Heart left ventricle (tissue), 16 donors: ENCODE data around the gene ABLIM2. TPM values are rescaled to one million over a fixed set of nuclear protein-coding genes. Genes with fewer than 3 reads are reported as not detected.

Experiments used
- ATAC-seq, 4 donors: fragments of 200-7000 bp; cut with Tn5 transposase; one replicate each; pipeline ENCODE4 v1.9.1; 2020 to 2022; ENCODE audit warnings: moderate library complexity in 4 of 4, mild to moderate bottlenecking in 3 of 4, moderate number of reproducible peaks in 1 of 4
- DNase-seq, 5 donors: peaks; one replicate each; pipeline ENCODE4 v3.0.0-alpha.2; 2020
- H3K27ac ChIP-seq, 12 donors: fragments of 200-600 bp; sonication (generic) in 4 of 12; one replicate each; pipeline versions ENCODE4 v1.5.0 to v1.8.0; 2016 to 2022; ENCODE audit warnings: mild to moderate bottlenecking in 2 of 12
- H3K27me3 ChIP-seq, 9 donors: fragments of 200-600 bp; sonication (generic) in 2 of 9; one replicate each; pipeline versions ENCODE4 v1.5.1 to v1.8.0; 2016 to 2022; ENCODE audit warnings: mild to moderate bottlenecking in 3 of 9
- H3K36me3 ChIP-seq, 9 donors: fragments of 200-600 bp; sonication (generic) in 2 of 9; one replicate each; pipeline versions ENCODE4 v1.5.0 to v1.8.0; 2018 to 2022; ENCODE audit warnings: mild to moderate bottlenecking in 2 of 9
- H3K4me1 ChIP-seq, 12 donors: fragments of 200-600 bp; sonication (generic) in 4 of 12; one replicate each; pipeline versions ENCODE4 v1.5.0 to v1.8.0; 2016 to 2022; ENCODE audit warnings: mild to moderate bottlenecking in 3 of 12
- H3K4me3 ChIP-seq, 12 donors: fragments of 200-600 bp; sonication (generic) in 4 of 12; one replicate each; pipeline versions ENCODE4 v1.5.0 to v1.8.0; 2017 to 2022; ENCODE audit warnings: mild to moderate bottlenecking in 9 of 12, moderate library complexity in 4 of 12
- H3K9me3 ChIP-seq, 12 donors: fragments of 200-600 bp; sonication (generic) in 4 of 12; one replicate each; pipeline versions ENCODE4 v1.5.0 to v1.8.0; 2016 to 2022; ENCODE audit warnings: mild to moderate bottlenecking in 1 of 12
- CTCF ChIP-seq, 12 donors: fragments of 200-600 bp; sonication (generic) in 4 of 12; IDR thresholded peaks; one replicate each; pipeline versions ENCODE4 v1.5.0 to v1.8.0; 2018 to 2022; ENCODE audit warnings: antibody characterized with exemption in 12 of 12, mild to moderate bottlenecking in 5 of 12
- POLR2A ChIP-seq, 2 donors: fragments of 450-650 bp; IDR thresholded peaks; one replicate each; pipeline ENCODE4 v1.6.1; 2017; ENCODE audit warnings: antibody characterized with exemption in 2 of 2, mild to moderate bottlenecking in 2 of 2, moderate library complexity in 2 of 2
- WGBS, 4 donors: extraction: QIAGEN DNeasy Blood & Tissue Kit in 2 of 4; methylation state at CpG; one replicate each; pipeline versions ENCODE4 v1.1.5 to v1.1.7; 2013 to 2018; 5-methylcytosine and 5-hydroxymethylcytosine counted together
- intact Hi-C, 10 donors: fragments of 100-400 bp; cut with DNase I; formaldehyde crosslinking; loops; one replicate each; pipeline versions ENCODE4 v1.11.1 to v1.14.2; 2022
- polyA plus RNA-seq, 2 donors: library from polyadenylated mRNA; stranded (reverse); fragments of 200-250 nt; gene quantifications; one replicate each; pipeline ENCODE4 v1.2.3, GENCODE V29; 2013
- total RNA-seq, 9 donors: library from RNA; depleted of rRNA in 2 of 9; stranded (reverse); fragments of >200 nt in 2 of 9; fragmentation: NEBNext Ultra II Directional in 3 of 9; extraction: Animal tissue kit (Norgen Biotek cat#: 25700) in 3 of 9; gene quantifications; one replicate each; pipeline versions ENCODE4 v1.1.0 to v1.2.4, GENCODE V29; 2016 to 2023
- donor health status: ischemic (EF 13 %, LVEDD 7.1; RV severe dilation, severe dysfunction).
- donor health status: healthy with polysubstance abuse.
- donor health status: DM: no; HTN: yes; CAD: no.
- donor health status: DM: no; HTN: no; CAD: no.
- donor health status: ischemic (EF 25% LVEDD 6.9; RV normal size, moderate dysfunction).
- donor health status: ischemic (EF 25% LVEDD 5.7; RV mildly dilated, moderate dysfunction).
- donor health status: healthy.
- donor health status: DM: yes; HTN: yes; CAD: no.
- donor health status: ischemic (EF 35%, LVEDD 5.7; RV mildly dilated, moderate dysfunction).
- donor health status: nonischemic (EF 11% LVEDD 7.7; RV severe dilation, severe dysfunction).
- donor health status: DM: yes; HTN: yes; CAD: no.
- donor health status: PGD.
- donor health status: ischemic (EF 29% LVEDD 5.4; RV normal size, mild dysfunction).
- donor health status: nonischemic (EF 23%, LVEDD 6.1; RV moderate dilation, normal function).

The ABLIM2 gene
- total and polyA plus RNA-seq, 11 donors = 11.1 to 27.9 (median 18.4) TPM

- Histone ChIP-seq H3K4me1 (peaks cover 4 to 24% (median 14%) of the 10 kb centered on the region in 12 donors), H3K27me3 (no peaks in the 10 kb centered on the region), H3K27ac (no peak overlapping the region), H3K4me3 (no peak overlapping the region), H3K36me3 (peaks cover 0 to 4% (median 0%) of the 10 kb centered on the region in 9 donors), H3K9me3 (no peaks in the 10 kb centered on the region)
- DNase-seq (no peak), ATAC-seq (no peak)
- TF ChIP-seq POLR2A (IDR thresholded peaks at IDR 0.05) (no peak), CTCF (IDR thresholded peaks at IDR 0.05) (no peak)
- intact Hi-C loops = no loop called here
- WGBS, 4 donors = 87 to 92% (median 92%) methylated on average over 11 to 18 of the region's 18 CpGs
These were observed 109.5 kb downstream of the ABLIM2 start for GRCh38 chr4:8048856-8049676.

- ATAC-seq (no peak), DNase-seq (no peak)
- H3K27me3 ChIP-seq = no peaks in the 10 kb centered on the region
- H3K4me3 ChIP-seq = no peak overlapping the region
- no peaks in the 10 kb centered on the region for H3K9me3 ChIP-seq
- intact Hi-C loops = no loop called here
- TF ChIP-seq CTCF (IDR thresholded peaks at IDR 0.05) (no peak), POLR2A (IDR thresholded peaks at IDR 0.05) (no peak)
- no peak overlapping the region for H3K27ac ChIP-seq
- peaks cover 0 to 4% (median 0%) of the 10 kb centered on the region in 9 donors for H3K36me3 ChIP-seq
- WGBS, 4 donors = 90 to 95% (median 92%) methylated on average over 21 of the region's 21 CpGs
- peaks cover 4 to 24% (median 14%) of the 10 kb centered on the region in 12 donors for H3K4me1 ChIP-seq
These were observed 110.6 kb downstream of the ABLIM2 start for GRCh38 chr4:8047837-8048678.

DNA sequence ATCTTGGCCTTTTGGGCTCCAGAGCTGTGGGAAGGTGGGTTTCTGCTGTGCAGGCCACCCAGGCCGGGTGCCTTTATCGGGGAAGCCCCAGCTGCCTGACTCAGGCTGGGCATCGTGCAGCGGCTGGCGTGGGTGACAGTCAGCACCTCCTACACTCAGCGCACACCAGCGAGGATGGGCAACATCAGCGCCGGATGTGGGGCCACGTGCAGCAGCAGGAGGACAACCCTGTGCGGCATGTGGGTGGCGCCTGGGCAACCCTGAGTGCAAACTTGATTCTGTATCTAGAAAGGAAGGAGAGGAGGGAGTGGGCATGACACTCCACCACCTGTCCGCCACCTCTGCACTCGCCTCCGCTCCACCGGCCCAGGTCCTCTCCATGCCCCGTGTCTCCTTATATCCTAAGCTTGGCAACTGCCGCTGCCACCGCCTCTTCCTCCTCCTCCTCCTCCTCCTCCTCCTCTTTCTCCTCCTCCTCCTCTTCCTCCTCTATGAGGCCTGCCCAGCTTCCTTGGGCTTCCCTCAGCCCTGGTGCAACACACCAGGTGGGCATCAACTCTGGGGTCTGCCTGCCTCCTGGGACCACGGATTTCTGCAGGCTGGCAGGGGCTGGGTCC, 111.6 kb downstream of the ABLIM2 start:
- H3K4me3 ChIP-seq = no peak overlapping the region
- DNase-seq (no peak), ATAC-seq (no peak)
- intact Hi-C loops = no loop called here
- H3K27ac ChIP-seq = no peak overlapping the region
- H3K36me3 ChIP-seq = peaks cover 0 to 4% (median 0%) of the 10 kb centered on the region in 9 donors
- H3K4me1 ChIP-seq = peaks cover 4 to 24% (median 14%) of the 10 kb centered on the region in 12 donors
- TF ChIP-seq CTCF (IDR thresholded peaks at IDR 0.05) = no peak
- TF ChIP-seq POLR2A (IDR thresholded peaks at IDR 0.05) = no peak
- WGBS, 4 donors = 91 to 96% (median 92%) methylated on average over 18 to 20 of the region's 20 CpGs
- no peaks in the 10 kb centered on the region for H3K9me3 ChIP-seq
- H3K27me3 ChIP-seq = no peaks in the 10 kb centered on the region
